WI38 (cell line): ENCODE measurements around the gene INSIG2.

ENCODE experiments used
- H3K4me3 ChIP-seq: 2 replicates; pipeline ENCODE4 v1.5.1; 2011; ENCODE audit warnings: low read depth, mild to moderate bottlenecking, control low read depth, low read length
- TF ChIP-seq, protein P1 (sequence below): IDR thresholded peaks from 2 replicates; pipeline ENCODE4 v1.5.1; 2012; ENCODE audit warnings: low read depth, mild to moderate bottlenecking, control low read depth, low read length

The INSIG2 gene

DNA sequence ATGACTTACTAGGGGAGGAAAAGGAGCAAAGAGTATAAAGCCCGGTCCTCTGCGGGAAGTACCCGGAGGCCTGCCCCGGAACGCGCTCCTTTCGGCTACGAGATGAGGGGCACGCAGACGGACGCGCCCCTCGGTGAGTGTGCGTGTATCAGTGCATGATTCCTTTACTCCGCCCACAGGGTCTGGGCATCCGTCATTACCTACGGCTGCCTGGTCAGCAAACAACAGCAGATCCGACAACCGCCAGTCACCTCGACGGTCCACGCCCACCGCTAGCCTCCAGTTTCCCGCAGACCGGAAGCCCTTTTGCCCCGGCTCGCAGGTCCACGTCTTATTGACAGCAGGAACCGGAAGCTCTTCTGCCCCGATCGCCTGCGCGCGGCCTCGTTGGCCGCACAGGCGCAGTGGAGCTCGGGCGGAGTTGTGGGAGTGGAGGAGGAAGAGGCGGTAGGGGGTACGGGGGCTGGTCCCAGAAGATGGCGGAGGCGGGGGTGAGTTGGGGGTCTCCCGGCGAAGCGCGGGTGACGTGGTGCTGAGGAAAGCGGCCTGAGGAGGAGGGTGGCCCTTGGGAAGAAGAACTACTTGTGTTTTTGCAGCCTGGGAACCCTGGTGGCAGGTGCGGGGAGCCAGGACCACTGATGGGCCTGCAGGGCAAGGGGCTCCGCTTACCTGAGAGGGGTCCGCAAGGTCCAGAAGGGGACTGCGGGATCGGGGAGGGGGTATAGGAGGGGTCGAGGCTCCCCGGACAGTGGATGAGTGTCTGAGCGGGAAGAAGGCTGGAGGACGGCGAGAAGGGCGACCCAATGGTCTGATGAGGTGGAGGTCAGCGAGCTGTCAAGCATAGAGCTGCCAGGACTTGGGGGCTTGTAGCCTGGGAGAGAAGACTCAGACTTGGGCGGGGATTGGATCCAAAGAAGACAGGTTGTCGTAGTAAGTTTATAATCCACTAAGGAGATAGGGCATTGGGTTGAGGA, at the start of gene INSIG2:
INSIG2 (plus strand) TSS at position 421 of the 974 bp plus-strand sequence. CDS start 8,086 bp downstream, outside the sequence.
- peak within 1 kb of the TSS; percentile 68 for H3K4me3 ChIP-seq
- TF ChIP-seq, protein P1, sequence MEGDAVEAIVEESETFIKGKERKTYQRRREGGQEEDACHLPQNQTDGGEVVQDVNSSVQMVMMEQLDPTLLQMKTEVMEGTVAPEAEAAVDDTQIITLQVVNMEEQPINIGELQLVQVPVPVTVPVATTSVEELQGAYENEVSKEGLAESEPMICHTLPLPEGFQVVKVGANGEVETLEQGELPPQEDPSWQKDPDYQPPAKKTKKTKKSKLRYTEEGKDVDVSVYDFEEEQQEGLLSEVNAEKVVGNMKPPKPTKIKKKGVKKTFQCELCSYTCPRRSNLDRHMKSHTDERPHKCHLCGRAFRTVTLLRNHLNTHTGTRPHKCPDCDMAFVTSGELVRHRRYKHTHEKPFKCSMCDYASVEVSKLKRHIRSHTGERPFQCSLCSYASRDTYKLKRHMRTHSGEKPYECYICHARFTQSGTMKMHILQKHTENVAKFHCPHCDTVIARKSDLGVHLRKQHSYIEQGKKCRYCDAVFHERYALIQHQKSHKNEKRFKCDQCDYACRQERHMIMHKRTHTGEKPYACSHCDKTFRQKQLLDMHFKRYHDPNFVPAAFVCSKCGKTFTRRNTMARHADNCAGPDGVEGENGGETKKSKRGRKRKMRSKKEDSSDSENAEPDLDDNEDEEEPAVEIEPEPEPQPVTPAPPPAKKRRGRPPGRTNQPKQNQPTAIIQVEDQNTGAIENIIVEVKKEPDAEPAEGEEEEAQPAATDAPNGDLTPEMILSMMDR, result no peak

GRCh38 chr2:118040891-118041290, 47.4 kb upstream of the INSIG2 start:
- H3K4me3 ChIP-seq, result no peak overlapping the region
- TF ChIP-seq, protein P1, result no peak

DNA sequence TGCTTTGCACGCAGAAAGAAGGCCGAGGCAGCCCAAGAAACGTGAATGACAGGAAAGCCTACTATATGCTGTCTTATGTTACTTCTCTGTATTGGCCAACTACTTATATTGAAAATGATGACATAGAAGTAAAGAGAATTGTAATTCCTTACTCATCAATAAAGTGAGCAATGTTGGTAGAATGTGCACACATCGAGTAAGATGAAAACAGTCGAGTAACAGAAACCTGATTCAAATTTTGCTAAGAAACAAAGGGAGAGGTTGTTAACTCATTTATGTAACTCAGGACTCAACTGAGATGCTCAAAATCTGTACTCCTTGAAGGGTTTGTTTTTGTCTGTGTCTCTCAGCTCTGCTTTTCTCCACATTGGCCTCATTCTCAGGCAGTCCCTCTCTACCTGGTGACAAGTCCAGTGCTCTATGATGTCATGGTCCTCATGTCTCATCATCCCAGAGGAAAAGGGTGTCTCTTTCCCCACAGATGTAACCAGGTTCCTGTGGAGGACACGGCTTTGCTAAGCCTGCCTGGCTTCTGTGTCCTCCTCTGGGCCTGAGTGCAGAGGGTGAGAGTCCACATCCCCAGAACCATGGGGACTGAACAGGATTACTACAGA, 44.1 kb upstream of the INSIG2 start:
- H3K4me3 ChIP-seq, result no peak overlapping the region
- TF ChIP-seq, protein P1, result no peak

DNA sequence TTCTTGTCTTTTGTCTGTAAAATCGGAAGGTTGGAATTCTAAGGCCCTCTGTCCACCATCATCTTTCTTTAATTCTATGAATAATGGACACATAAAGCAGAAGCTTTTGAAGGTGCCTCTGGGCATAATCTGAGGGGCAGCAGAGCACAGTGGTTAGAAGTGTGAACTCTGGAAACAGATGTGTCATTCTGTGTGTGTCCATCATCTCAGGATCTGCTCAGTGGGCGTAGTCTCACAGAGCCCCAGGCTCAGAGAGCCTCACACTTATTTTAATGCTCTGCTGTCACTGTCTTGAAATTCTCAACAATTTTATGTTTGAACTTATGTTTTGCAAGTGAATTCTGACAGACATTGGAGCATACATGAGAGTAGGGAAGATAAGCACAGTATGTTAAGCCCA, 43.4 kb upstream of the INSIG2 start:
- H3K4me3 ChIP-seq, result no peak overlapping the region
- TF ChIP-seq, protein P1, result no peak

- TF ChIP-seq, protein P1, result no peak
- no peak overlapping the region for H3K4me3 ChIP-seq
These were observed 43.0 kb upstream of the INSIG2 start for GRCh38 chr2:118045286-118045685.

- no peak overlapping the region for H3K4me3 ChIP-seq
- TF ChIP-seq, protein P1, result no peak; the same call in 1 of the 2 replicates
These were observed 41.5 kb upstream of the INSIG2 start for GRCh38 chr2:118046634-118047210.
